Measurements from ENCODE around the gene UGT1A5. TPM values are rescaled to one million over a fixed set of nuclear protein-coding genes. Genes with fewer than 3 reads are reported as not detected.

Gene UGT1A5
- polyA plus RNA-seq, 1 donor (not counting 4 experiments of a cell fraction or from before 2014, with no cell fraction given) = 1.3 TPM

DNA sequence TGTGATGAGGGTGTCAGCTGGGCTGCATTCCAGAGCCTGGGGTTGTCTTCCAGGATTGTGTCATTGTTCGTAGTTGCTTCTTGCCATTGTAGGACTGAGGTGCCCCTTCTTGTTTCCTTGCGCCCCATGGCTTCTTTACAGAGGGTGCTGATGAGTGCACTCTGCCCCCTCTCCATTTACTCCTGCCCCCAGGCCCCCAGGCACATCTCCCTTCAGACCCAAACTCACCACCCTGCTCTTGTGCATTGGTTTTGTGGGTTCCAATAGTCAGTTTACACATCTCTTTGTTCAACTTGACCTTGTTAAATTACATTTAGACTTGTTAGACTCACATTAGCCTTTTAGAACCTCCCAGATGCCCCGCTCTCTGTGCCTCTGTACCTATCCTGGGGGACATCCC is 108.5 kb downstream of the UGT1A5 start:
- no peak overlapping the region for H3K9ac ChIP-seq (ENCODE audit: control insufficient read depth, extremely low read depth, insufficient read depth, low read length)
- H2AFZ ChIP-seq (ENCODE audit: control insufficient read depth, low read length) = no peak overlapping the region
- TF ChIP-seq, protein P1, sequence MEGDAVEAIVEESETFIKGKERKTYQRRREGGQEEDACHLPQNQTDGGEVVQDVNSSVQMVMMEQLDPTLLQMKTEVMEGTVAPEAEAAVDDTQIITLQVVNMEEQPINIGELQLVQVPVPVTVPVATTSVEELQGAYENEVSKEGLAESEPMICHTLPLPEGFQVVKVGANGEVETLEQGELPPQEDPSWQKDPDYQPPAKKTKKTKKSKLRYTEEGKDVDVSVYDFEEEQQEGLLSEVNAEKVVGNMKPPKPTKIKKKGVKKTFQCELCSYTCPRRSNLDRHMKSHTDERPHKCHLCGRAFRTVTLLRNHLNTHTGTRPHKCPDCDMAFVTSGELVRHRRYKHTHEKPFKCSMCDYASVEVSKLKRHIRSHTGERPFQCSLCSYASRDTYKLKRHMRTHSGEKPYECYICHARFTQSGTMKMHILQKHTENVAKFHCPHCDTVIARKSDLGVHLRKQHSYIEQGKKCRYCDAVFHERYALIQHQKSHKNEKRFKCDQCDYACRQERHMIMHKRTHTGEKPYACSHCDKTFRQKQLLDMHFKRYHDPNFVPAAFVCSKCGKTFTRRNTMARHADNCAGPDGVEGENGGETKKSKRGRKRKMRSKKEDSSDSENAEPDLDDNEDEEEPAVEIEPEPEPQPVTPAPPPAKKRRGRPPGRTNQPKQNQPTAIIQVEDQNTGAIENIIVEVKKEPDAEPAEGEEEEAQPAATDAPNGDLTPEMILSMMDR (optimal IDR thresholded peaks at IDR 0.05 in 1 of 3, IDR thresholded peaks at IDR 0.05 in 1 of 3, conservative IDR thresholded peaks at IDR 0.05 in 1 of 3; ENCODE audit: extremely low read depth in 1 of 3, insufficient read depth in 2 of 3, low read length in 3 of 3) = no peak
- TF ChIP-seq EZH2 (IDR thresholded peaks at IDR 0.05; ENCODE audit: low read length) = no peak
- H3K4me2 ChIP-seq (ENCODE audit: control insufficient read depth, extremely low read depth, insufficient read depth, low read depth, low read length) = no peak overlapping the region
- dilution Hi-C loops (cut with MboI; ENCODE audit: extremely low pct_ligation_motif_present, low sequenced_read_pairs) = no loop called here
- H3K36me3 ChIP-seq (ENCODE audit: control insufficient read depth in 2 of 2, extremely low read depth in 1 of 2, insufficient read depth in 2 of 2, low read length in 2 of 2) = no peaks in the 10 kb centered on the region
- no peak overlapping the region for H3K27ac ChIP-seq (ENCODE audit: control insufficient read depth, insufficient read depth, low read length)
- no peak overlapping the region for H3K4me3 ChIP-seq (ENCODE audit: control insufficient read depth in 2 of 3, extremely low read depth in 1 of 3, insufficient read depth in 2 of 3, low read depth in 1 of 3, low read length in 3 of 3)
- no peaks in the 10 kb centered on the region for H3K79me2 ChIP-seq (ENCODE audit: control insufficient read depth, insufficient read depth, low read length)
- FAIRE-seq (no peak), DNase-seq (ENCODE audit: low read depth, low spot score) (no peak)
- peaks cover 5% of the 10 kb centered on the region for H3K27me3 ChIP-seq (ENCODE audit: control insufficient read depth, extremely low read depth, insufficient read depth, low read length)
- no peaks in the 10 kb centered on the region for H4K20me1 ChIP-seq (ENCODE audit: control insufficient read depth, extremely low read depth, insufficient read depth, low read length)
- H3K9me1 ChIP-seq (ENCODE audit: control insufficient read depth, extremely low read depth, insufficient read depth, low read length) = no peaks in the 10 kb centered on the region
- H3K9me3 ChIP-seq (ENCODE audit: control insufficient read depth, low read depth, low read length) = no peaks in the 10 kb centered on the region
- H3K4me1 ChIP-seq (ENCODE audit: control insufficient read depth, extremely low read depth, insufficient read depth, low read length) = no peaks in the 10 kb centered on the region

DNA sequence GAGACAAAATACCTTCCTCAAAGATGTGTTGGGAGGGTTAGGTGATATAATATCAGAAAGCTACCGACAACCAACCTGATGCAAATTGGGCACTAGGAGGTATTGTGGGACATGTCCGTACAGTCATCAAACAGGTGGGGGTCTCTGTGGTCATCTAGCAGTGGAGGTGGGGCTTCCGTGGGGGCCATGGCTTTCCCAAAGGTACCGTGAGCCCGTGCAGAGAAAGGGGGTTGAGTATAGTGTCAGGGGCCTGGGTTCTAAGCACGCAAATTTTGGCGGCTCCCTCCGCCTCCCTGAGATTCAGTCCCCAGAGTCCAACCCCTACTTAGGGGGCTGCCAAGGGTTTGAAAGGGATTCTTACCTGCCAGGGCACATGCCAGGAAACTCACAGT is 109.0 kb downstream of the UGT1A5 start:
- FAIRE-seq (no peak), DNase-seq (ENCODE audit: low read depth, low spot score) (no peak)
- no peak overlapping the region for H3K4me2 ChIP-seq (ENCODE audit: control insufficient read depth, extremely low read depth, insufficient read depth, low read depth, low read length)
- dilution Hi-C loops (cut with MboI; ENCODE audit: extremely low pct_ligation_motif_present, low sequenced_read_pairs) = no loop called here
- H3K27ac ChIP-seq (ENCODE audit: control insufficient read depth, insufficient read depth, low read length) = no peak overlapping the region
- no peaks in the 10 kb centered on the region for H3K9me3 ChIP-seq (ENCODE audit: control insufficient read depth, low read depth, low read length)
- H3K79me2 ChIP-seq (ENCODE audit: control insufficient read depth, insufficient read depth, low read length) = no peaks in the 10 kb centered on the region
- TF ChIP-seq EZH2 (IDR thresholded peaks at IDR 0.05; ENCODE audit: low read length) = no peak
- TF ChIP-seq, protein P1 (optimal IDR thresholded peaks at IDR 0.05 in 1 of 3, IDR thresholded peaks at IDR 0.05 in 1 of 3, conservative IDR thresholded peaks at IDR 0.05 in 1 of 3; ENCODE audit: extremely low read depth in 1 of 3, insufficient read depth in 2 of 3, low read length in 3 of 3) = no peak
- no peaks in the 10 kb centered on the region for H3K36me3 ChIP-seq (ENCODE audit: control insufficient read depth in 2 of 2, extremely low read depth in 1 of 2, insufficient read depth in 2 of 2, low read length in 2 of 2)
- H3K4me3 ChIP-seq (ENCODE audit: control insufficient read depth in 2 of 3, extremely low read depth in 1 of 3, insufficient read depth in 2 of 3, low read depth in 1 of 3, low read length in 3 of 3) = no peak overlapping the region
- no peak overlapping the region for H3K9ac ChIP-seq (ENCODE audit: control insufficient read depth, extremely low read depth, insufficient read depth, low read length)
- H4K20me1 ChIP-seq (ENCODE audit: control insufficient read depth, extremely low read depth, insufficient read depth, low read length) = no peaks in the 10 kb centered on the region
- no peaks in the 10 kb centered on the region for H3K9me1 ChIP-seq (ENCODE audit: control insufficient read depth, extremely low read depth, insufficient read depth, low read length)
- H3K4me1 ChIP-seq (ENCODE audit: control insufficient read depth, extremely low read depth, insufficient read depth, low read length) = no peaks in the 10 kb centered on the region
- H3K27me3 ChIP-seq (ENCODE audit: control insufficient read depth, extremely low read depth, insufficient read depth, low read length) = peaks cover 5% of the 10 kb centered on the region
- H2AFZ ChIP-seq (ENCODE audit: control insufficient read depth, low read length) = no peak overlapping the region

All from keratinocyte (primary cell).